Uterus (tissue), 2 donors: ENCODE measurements around the gene PKD1.

Source experiments
- POLR2A ChIP-seq, 2 donors: fragments of 450-650 bp; IDR thresholded peaks; one replicate each; pipeline ENCODE4 v1.6.1; 2016; ENCODE audit warnings: antibody characterized with exemption in 2 of 2, mild to moderate bottlenecking in 1 of 2, moderate library complexity in 1 of 2
- TF ChIP-seq, protein P1 (sequence below), 4 experiments: fragments of 200-600 bp in 2 of 4; fragments of 450-650 bp in 2 of 4; sonication (generic) in 2 of 4; IDR thresholded peaks; one replicate each; pipeline ENCODE4 v1.5.1; 2016 to 2019; ENCODE audit warnings: antibody characterized with exemption in 4 of 4, mild to moderate bottlenecking in 2 of 4, moderate library complexity in 1 of 4

DNA sequence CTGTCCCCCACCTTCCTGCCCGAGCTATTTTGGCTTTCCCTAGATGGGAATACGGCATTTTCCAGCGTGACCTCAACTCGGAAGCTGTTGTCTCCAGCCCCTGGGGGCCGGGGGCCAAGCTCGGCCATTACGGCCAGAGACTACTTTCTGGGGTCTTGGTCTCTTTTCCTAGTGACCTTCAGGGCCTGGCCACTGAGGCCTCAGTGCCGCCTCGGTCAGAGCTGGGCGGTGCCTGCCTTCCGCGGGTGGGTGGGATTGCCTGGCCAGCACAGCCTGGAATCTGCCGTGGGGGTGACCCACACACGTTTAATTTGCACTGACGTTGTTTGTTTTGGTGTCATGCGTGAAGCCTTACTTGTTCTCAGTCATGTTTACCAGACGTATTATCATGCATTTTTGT, 58.7 kb downstream of the PKD1 start:
- TF ChIP-seq, protein P1, sequence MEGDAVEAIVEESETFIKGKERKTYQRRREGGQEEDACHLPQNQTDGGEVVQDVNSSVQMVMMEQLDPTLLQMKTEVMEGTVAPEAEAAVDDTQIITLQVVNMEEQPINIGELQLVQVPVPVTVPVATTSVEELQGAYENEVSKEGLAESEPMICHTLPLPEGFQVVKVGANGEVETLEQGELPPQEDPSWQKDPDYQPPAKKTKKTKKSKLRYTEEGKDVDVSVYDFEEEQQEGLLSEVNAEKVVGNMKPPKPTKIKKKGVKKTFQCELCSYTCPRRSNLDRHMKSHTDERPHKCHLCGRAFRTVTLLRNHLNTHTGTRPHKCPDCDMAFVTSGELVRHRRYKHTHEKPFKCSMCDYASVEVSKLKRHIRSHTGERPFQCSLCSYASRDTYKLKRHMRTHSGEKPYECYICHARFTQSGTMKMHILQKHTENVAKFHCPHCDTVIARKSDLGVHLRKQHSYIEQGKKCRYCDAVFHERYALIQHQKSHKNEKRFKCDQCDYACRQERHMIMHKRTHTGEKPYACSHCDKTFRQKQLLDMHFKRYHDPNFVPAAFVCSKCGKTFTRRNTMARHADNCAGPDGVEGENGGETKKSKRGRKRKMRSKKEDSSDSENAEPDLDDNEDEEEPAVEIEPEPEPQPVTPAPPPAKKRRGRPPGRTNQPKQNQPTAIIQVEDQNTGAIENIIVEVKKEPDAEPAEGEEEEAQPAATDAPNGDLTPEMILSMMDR (IDR thresholded peaks at IDR 0.05) = no peak
- no peak for TF ChIP-seq POLR2A (IDR thresholded peaks at IDR 0.05)
